HAP-1 (cell line): ENCODE measurements around the gene TBC1D9B.
A peak's percentile ranks its signal among the peaks of the same experiment; 100 is the strongest.

ENCODE experiments used
- DNase-seq, 2 experiments: peaks; one replicate each; pipeline ENCODE4 v3.0.0-alpha.2; 2016 to 2020; ENCODE audit warnings: low spot score in 2 of 2
- H3K27me3 ChIP-seq: fragments of 250-450 bp; sonication (Bioruptor Pico); 2 replicates; pipeline ENCODE4 v1.5.1; 2020; ENCODE audit warnings: low read depth, mild to moderate bottlenecking, moderate library complexity
- H3K36me3 ChIP-seq: fragments of 250-450 bp; sonication (Bioruptor Pico); replicated peaks from 2 replicates; pipeline ENCODE4 v1.5.1; 2020; ENCODE audit warnings: mild to moderate bottlenecking
- H3K4me1 ChIP-seq: fragments of 250-450 bp; sonication (Bioruptor Pico); 2 replicates; pipeline ENCODE4 v1.5.1; 2020; ENCODE audit warnings: mild to moderate bottlenecking
- H3K4me3 ChIP-seq: fragments of 250-450 bp; sonication (Bioruptor Pico); 2 replicates; pipeline ENCODE4 v1.5.1; 2020; ENCODE audit warnings: mild to moderate bottlenecking, moderate library complexity
- H3K9me3 ChIP-seq: fragments of 250-450 bp; sonication (Bioruptor Pico); 2 replicates; pipeline ENCODE4 v1.5.1; 2020; ENCODE audit warnings: mild to moderate bottlenecking, moderate library complexity
- in situ Hi-C: fragments of 300-500 bp; cut with MboI; formaldehyde crosslinking; loops from 3 replicates; pipeline ENCODE4 v1.14.3; 2020; ENCODE audit warnings: low sequenced_read_pairs, inconsistent platforms, mixed read lengths

TBC1D9B gene

DNA sequence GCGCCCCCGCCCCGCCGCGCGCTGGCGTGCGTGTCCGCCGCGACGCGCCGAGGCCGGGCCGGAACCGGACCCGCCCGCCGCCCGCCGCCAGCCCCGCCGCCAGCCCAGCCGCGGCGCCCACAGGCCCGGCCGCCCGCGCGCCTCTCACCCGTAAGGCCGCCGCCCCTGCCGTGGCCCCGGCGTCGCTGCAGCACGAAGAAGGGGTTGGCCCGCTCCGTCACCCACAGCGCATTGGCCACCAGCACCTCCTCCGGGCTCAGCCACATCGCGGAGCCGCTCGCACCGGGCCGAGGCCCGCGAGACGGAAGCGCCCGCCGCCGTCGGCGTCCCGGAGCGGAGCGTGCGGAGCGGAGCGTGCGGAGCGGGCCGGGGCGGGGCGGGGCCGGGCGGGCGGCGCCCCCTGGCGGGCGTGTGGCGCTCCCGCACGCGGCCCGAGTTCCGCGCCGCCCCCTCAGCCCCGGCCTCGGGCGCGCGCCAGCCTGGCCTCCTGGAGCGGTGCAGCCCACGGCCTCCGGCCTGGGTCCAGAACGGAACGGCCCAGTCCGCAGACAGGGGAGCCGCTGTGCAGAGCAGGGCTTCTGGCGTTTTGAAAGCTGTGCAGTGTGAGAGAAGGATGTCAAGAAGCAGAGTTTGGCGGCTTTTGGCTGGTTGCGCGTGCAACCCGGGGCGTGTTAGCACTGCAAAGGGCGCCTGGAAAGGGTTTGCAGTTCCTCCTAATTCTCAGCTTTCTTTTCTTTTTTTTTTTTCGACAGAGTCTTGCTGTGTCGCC is at the start of gene TBC1D9B:
TBC1D9B (minus strand) TSS at position 342 of the 769 bp plus-strand sequence; CDS start at position 266, 76 bp downstream.
- in situ Hi-C loops, result no loop called here
- Histone ChIP-seq H3K36me3 (peaks cover 24% of the 10 kb centered on the region), H3K4me3 (peak within 1 kb of the TSS; percentile 58), H3K9me3 (no peaks in the 10 kb centered on the region), H3K4me1 (peaks cover 5% of the 10 kb centered on the region; the same call in 1 of the 2 replicates), H3K27me3 (no peaks in the 10 kb centered on the region)
- DNase-seq, result peak; percentile 59 to 69

DNA sequence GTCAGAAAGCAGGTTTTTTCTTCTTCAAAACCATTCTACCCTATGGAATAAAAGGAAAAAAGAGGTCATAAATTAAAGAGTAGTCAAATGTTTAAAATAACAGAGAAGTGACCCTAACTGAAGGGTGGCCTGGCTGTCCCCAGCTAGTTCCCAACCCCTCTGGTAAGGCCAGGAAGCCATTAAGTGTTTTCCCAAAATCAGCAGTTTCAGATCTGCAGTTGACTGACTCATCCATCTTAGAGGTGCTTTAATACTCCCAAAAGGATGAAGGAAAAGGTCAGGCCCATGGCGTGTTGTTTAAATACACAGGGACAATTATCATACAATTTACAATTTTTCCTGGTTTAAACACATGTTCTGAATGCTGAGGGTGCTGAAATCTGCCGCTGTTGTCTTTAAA is 47.9 kb upstream of the TBC1D9B start:
- no peaks in the 10 kb centered on the region for H3K4me1 ChIP-seq
- H3K9me3 ChIP-seq, result no peaks in the 10 kb centered on the region

DNA sequence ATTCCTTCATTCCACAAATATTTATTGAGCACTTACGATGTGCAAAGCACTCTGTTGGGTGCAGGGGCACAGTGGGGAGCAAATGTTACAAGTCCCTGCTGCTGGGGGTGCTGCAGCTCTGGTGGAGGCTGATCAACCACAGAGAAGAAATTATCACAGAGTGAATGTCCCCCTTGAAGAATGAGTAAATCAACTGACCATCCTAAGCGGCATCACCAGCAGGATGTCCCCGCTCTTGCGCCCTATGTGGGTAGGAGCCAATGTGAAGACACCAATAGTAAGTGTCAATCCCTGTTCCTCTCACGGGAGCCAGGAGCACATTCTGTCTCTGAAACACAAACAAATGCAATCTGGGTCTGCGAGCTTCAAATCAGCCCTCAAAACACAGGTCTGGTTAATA is 47.4 kb upstream of the TBC1D9B start:
- Histone ChIP-seq H3K36me3 (peaks cover 13% of the 10 kb centered on the region), H3K4me1 (no peaks in the 10 kb centered on the region), H3K9me3 (no peaks in the 10 kb centered on the region), H3K27me3 (0 out of 2 replicates have a peak, but pooled peaks cover 2% of the 10 kb centered on the region), H3K4me3 (no peak overlapping the region)
- in situ Hi-C loops, result no loop called here
- DNase-seq, result no peak

More for the DNA sequence above, 47.9 kb upstream of the TBC1D9B start:
- Histone ChIP-seq H3K36me3 (peaks cover 13% of the 10 kb centered on the region), H3K27me3 (0 out of 2 replicates have a peak, but pooled peaks cover 2% of the 10 kb centered on the region), H3K4me3 (no peak overlapping the region)
- in situ Hi-C loops, result no loop called here
- DNase-seq, result no peak

DNA sequence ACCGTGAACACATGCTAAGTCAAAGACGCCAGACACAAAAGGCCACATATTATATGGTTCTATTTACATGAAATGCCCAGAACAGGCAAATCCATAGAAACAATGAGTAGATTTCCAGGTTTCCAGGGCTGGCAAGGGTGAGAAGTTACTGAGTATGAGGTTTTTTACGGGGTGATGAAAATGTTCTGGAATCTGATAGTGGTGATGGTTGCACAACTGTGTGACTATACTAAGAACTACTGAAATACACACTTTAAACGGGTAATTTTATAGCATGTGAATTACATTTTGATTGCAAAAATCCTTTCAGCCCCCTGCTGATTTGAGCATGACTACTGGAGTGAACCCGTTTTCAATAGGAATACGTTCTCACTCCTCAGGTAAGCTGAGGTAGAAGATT is 46.7 kb upstream of the TBC1D9B start:
- in situ Hi-C loops, result no loop called here
- Histone ChIP-seq H3K36me3 (peaks cover 13% of the 10 kb centered on the region), H3K9me3 (no peaks in the 10 kb centered on the region), H3K4me1 (no peaks in the 10 kb centered on the region), H3K27me3 (no peaks in the 10 kb centered on the region), H3K4me3 (no peak overlapping the region)
- no peak for DNase-seq

DNA sequence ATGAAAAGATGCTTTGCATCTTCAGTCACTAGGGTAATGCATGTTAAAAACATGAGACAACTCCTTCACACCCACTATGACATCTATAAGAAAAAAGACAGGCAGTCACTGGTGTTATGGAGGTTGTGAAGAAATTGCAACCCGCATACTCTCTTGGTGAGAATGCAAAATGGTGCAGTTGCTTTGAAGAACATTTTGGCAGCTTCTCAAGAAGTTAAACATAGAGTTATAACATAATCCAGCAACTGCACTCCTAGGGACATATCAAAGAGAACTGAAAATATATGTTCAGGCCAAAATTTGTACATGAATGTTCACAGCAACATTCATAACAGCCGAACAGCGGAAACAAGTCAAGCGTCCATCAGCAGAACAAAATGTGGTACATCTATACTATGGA is 46.3 kb upstream of the TBC1D9B start:
- in situ Hi-C loops, result no loop called here
- no peak for DNase-seq
- Histone ChIP-seq H3K4me3 (no peak overlapping the region), H3K27me3 (no peaks in the 10 kb centered on the region), H3K36me3 (peaks cover 13% of the 10 kb centered on the region), H3K4me1 (no peaks in the 10 kb centered on the region), H3K9me3 (no peaks in the 10 kb centered on the region)

DNA sequence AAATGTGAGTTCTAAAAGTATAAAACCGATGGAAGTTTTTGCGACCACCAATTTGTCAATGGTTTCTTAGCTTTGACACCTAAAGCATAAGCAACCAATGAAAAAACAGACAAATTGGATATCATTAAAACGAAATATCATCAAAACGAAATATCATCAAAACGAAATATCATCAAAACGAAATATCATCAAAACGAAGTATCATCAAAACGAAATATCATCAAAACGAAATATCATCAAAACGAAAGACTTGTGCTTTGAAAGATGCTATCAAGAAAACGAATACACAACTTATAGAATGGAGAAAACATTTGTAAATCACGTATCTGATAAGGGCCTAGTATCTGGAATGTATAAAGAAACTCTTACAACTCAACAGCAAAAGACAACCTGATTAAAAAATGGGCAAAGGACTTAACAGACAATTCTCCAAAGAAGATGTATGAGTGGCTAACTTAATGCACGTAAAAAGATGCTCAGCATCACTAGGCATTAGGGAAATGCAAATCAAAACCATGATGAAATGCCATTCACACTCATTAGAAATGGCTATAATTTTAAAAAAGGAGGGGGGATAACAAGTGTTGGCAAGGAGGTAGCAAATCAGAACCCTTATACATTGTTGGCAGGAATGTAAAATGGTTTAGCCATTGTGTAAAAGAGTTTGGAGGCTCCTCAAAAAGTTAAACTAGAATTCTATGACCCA is 29.4 kb upstream of the TBC1D9B start:
- Histone ChIP-seq H3K4me3 (no peak overlapping the region), H3K4me1 (no peaks in the 10 kb centered on the region), H3K36me3 (0 out of 2 replicates have a peak, but pooled peaks cover 3% of the 10 kb centered on the region), H3K9me3 (no peaks in the 10 kb centered on the region), H3K27me3 (no peaks in the 10 kb centered on the region)
- DNase-seq, result no peak
- in situ Hi-C loops, result no loop called here

DNA sequence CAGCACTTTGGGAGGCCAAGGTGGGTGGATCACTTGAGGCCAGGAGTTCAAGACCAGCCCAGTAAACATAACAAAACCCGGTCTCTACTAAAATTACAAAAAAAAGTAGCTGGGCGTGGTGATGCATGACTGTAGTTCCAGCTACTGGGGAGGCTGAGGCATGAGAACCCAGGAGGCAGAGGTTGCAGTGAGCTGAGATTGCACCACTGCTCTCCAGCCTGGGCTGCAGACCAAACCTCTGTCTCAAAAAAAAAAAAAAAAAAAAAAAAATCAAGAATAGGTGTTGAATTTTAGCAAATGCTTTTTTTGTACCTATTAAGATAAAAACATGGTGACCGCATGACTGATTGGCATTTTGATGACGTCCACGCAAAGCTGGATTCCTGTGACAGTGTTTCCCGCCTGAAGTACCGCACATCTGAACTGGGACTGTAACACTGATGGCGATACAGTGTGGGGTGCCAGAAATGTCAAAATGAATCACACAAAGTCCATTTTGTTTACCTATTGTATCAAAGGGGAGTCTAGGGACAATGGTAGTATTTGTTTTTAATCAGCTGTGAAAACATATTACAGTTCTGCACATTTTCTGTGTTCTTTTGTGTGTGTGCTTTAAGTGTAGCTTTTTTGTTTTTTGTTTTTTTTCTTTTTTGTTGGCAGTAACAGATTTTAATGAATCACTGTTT is 23.2 kb upstream of the TBC1D9B start:
- no peaks in the 10 kb centered on the region for H3K4me1 ChIP-seq
- in situ Hi-C loops, result no loop called here
- H3K4me3 ChIP-seq, result no peak overlapping the region
- no peaks in the 10 kb centered on the region for H3K9me3 ChIP-seq
- DNase-seq, result no peak
- no peaks in the 10 kb centered on the region for H3K36me3 ChIP-seq
- no peaks in the 10 kb centered on the region for H3K27me3 ChIP-seq

DNA sequence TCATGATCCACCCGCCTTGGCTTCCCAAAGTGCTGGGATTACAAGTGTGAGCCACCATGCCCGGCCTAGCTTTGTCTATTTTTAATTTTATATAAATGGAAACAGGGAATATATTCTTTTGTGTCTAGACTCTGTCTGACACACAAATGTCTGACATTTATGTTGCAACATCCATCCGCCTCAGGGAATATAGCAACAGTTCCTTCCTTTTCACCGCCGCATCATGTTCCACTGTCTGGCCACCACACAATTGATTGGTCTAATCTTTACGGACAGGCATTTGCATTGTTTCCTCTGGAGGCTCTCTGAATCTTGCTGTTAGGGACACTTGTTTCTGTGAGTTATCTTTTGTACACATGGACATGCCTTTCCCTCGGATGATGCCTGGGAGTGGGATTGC is 20.1 kb upstream of the TBC1D9B start:
- DNase-seq, result no peak
- Histone ChIP-seq H3K4me3 (no peak overlapping the region), H3K36me3 (no peaks in the 10 kb centered on the region), H3K27me3 (no peaks in the 10 kb centered on the region), H3K4me1 (no peaks in the 10 kb centered on the region), H3K9me3 (no peaks in the 10 kb centered on the region)
- in situ Hi-C loops, result no loop called here

DNA sequence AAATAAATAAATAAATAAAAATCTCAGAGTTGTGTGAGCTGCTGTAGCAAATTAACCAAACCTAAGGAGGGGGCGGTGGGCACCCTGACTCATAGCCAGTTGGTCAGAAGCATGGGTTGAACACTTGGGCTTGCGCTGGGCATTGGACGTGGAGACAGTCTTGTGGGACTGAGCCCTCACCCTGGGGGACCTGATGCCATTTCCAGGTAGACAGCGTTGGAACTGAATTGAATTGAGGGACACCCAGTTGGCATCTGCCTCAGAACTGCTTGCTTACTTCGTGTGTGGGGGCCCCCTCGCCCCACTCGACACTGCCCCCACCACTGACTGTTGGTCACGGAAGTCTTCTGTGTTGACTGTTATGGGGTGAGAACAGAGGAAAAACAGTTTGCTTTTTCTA is 19.0 kb upstream of the TBC1D9B start:
- in situ Hi-C loops, result no loop called here
- Histone ChIP-seq H3K4me1 (no peaks in the 10 kb centered on the region), H3K4me3 (no peak overlapping the region), H3K9me3 (no peaks in the 10 kb centered on the region), H3K36me3 (no peaks in the 10 kb centered on the region), H3K27me3 (no peaks in the 10 kb centered on the region)
- no peak for DNase-seq

DNA sequence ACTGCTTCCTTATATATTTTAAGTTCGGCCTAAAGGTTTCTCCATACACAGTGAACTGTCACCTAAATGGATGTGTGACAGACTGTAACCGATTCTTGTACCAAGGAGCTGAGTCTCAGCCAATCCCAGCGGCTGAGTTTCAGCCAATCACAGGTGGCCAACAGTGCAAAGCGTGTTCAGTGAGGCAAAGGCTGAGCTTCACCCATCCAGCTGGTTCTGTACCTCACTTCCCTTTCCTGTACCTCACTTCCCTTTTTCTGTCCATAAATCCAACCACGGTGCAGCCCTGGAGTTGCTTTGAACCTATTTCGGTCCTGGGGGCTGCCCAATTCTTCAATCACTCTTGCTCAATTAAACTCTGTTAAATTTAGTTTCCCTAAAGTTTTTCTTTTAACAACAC is 15.7 kb upstream of the TBC1D9B start:
- no peak overlapping the region for H3K4me3 ChIP-seq
- no peaks in the 10 kb centered on the region for H3K27me3 ChIP-seq
- no peaks in the 10 kb centered on the region for H3K9me3 ChIP-seq
- no peaks in the 10 kb centered on the region for H3K36me3 ChIP-seq
- no peak for DNase-seq
- no peaks in the 10 kb centered on the region for H3K4me1 ChIP-seq
- in situ Hi-C loops, result no loop called here

DNA sequence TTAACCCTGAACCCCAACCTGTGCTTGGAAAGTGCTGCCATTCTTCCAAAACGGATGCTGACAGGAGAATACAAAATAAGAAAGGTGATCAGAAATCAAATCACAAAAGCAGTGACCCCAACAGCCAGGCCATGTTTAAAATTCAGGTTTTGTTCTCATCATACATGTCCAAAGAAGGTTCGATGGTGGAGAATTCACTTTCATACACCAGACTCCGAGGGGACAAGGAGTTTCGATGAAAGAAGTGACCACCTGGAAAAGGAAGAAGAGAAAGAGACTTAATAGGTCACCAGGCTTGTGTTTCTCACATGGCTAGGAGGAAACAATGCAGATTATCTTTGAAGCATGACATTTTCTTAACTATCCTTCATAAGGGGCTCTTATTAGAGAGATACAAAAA is 12.5 kb upstream of the TBC1D9B start:
- no peak for DNase-seq
- H3K4me3 ChIP-seq, result no peak overlapping the region
- no peaks in the 10 kb centered on the region for H3K36me3 ChIP-seq
- in situ Hi-C loops, result no loop called here
- H3K9me3 ChIP-seq, result no peaks in the 10 kb centered on the region
- no peaks in the 10 kb centered on the region for H3K4me1 ChIP-seq
- H3K27me3 ChIP-seq, result no peaks in the 10 kb centered on the region

DNA sequence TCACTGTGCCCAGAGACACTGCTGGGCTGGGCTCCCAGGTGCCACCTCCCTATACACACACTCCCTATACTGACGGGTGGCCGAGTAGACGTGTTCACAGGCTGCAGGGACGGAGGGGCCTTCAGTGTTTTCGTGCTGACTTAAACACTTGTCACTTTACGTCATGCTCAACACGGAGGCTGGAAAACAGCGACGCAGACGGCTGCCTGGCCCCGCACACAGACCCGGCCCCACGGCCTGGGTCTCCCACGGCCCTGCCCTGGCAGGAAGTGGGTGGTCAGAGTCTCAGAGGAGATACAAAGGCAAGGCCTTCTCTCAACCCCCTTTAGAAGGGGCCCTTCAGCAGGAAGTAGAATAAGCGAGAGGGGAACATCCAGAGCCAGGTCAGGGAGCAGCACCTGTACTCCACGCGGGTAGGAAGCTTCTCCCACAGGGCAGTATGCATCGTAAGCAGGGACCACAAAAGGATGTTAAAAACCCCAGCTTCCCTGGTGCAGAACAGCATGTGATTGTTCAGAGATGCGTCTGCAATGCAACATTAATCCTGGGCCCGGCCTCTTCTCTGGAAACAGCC is 11.9 kb upstream of the TBC1D9B start:
- in situ Hi-C loops, result no loop called here
- no peak for DNase-seq
- no peaks in the 10 kb centered on the region for H3K9me3 ChIP-seq
- H3K36me3 ChIP-seq, result no peaks in the 10 kb centered on the region
- H3K4me3 ChIP-seq, result no peak overlapping the region
- H3K27me3 ChIP-seq, result no peaks in the 10 kb centered on the region
- no peaks in the 10 kb centered on the region for H3K4me1 ChIP-seq

DNA sequence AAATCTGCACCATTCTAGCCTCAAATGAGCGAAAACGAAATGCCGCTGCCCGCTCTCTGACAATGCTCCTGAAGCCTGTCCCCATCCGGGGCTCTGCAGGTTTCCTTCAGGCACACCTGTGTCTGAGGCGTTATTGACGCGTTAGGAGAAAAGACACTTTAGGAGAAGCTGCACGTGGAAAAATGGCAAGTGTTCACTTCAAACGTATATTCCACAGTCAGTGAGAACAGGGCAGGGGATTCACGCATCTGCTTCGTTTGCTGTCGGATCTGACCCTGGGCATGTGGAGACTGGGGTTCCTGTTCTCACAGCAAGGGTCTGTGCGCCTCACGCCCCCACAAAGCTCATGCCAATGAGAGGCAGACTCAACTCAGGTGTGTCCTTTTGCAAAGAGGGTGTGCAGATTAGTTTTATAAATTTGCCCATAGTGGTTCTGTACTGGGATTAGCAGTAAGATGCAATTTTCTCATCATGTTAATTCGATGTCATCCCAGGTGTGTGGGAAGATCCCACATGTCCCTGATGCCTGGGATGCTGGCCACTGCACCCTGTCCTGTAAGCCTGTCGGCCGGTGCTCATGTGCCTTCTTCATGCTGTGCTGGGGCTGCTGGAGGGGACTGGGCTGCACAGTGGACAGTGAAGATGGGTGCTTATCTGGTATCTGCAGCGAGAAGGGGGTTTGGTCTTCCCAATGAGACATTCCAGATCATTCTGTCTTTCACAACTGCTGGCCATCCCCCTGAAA is 11.2 kb upstream of the TBC1D9B start:
- in situ Hi-C loops, result no loop called here
- no peaks in the 10 kb centered on the region for H3K36me3 ChIP-seq

More for the DNA sequence above, 11.2 kb upstream of the TBC1D9B start:
- Histone ChIP-seq H3K4me1 (no peaks in the 10 kb centered on the region), H3K27me3 (no peaks in the 10 kb centered on the region), H3K9me3 (no peaks in the 10 kb centered on the region), H3K4me3 (no peak overlapping the region)
- no peak for DNase-seq
